ENCODE results near the gene RSPO3.

- TF ChIP-seq, protein P1, sequence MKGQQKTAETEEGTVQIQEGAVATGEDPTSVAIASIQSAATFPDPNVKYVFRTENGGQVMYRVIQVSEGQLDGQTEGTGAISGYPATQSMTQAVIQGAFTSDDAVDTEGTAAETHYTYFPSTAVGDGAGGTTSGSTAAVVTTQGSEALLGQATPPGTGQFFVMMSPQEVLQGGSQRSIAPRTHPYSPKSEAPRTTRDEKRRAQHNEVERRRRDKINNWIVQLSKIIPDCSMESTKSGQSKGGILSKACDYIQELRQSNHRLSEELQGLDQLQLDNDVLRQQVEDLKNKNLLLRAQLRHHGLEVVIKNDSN (IDR thresholded peaks at IDR 0.05; ENCODE audit: borderline replicate concordance, low read depth): no peak
- TF ChIP-seq, protein P2, sequence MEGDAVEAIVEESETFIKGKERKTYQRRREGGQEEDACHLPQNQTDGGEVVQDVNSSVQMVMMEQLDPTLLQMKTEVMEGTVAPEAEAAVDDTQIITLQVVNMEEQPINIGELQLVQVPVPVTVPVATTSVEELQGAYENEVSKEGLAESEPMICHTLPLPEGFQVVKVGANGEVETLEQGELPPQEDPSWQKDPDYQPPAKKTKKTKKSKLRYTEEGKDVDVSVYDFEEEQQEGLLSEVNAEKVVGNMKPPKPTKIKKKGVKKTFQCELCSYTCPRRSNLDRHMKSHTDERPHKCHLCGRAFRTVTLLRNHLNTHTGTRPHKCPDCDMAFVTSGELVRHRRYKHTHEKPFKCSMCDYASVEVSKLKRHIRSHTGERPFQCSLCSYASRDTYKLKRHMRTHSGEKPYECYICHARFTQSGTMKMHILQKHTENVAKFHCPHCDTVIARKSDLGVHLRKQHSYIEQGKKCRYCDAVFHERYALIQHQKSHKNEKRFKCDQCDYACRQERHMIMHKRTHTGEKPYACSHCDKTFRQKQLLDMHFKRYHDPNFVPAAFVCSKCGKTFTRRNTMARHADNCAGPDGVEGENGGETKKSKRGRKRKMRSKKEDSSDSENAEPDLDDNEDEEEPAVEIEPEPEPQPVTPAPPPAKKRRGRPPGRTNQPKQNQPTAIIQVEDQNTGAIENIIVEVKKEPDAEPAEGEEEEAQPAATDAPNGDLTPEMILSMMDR (IDR thresholded peaks at IDR 0.05): no peak
- TF ChIP-seq SIN3A (IDR thresholded peaks at IDR 0.05; ENCODE audit: borderline replicate concordance, low read depth, low read length): no peak
- TF ChIP-seq RCOR1 (IDR thresholded peaks at IDR 0.05; ENCODE audit: low read length): no peak
- TF ChIP-seq RFX5 (IDR thresholded peaks at IDR 0.05; ENCODE audit: low read length): no peak
- no peak for TF ChIP-seq CHD2 (IDR thresholded peaks at IDR 0.05; ENCODE audit: low read length, partially characterized antibody)
- TF ChIP-seq, protein P3, sequence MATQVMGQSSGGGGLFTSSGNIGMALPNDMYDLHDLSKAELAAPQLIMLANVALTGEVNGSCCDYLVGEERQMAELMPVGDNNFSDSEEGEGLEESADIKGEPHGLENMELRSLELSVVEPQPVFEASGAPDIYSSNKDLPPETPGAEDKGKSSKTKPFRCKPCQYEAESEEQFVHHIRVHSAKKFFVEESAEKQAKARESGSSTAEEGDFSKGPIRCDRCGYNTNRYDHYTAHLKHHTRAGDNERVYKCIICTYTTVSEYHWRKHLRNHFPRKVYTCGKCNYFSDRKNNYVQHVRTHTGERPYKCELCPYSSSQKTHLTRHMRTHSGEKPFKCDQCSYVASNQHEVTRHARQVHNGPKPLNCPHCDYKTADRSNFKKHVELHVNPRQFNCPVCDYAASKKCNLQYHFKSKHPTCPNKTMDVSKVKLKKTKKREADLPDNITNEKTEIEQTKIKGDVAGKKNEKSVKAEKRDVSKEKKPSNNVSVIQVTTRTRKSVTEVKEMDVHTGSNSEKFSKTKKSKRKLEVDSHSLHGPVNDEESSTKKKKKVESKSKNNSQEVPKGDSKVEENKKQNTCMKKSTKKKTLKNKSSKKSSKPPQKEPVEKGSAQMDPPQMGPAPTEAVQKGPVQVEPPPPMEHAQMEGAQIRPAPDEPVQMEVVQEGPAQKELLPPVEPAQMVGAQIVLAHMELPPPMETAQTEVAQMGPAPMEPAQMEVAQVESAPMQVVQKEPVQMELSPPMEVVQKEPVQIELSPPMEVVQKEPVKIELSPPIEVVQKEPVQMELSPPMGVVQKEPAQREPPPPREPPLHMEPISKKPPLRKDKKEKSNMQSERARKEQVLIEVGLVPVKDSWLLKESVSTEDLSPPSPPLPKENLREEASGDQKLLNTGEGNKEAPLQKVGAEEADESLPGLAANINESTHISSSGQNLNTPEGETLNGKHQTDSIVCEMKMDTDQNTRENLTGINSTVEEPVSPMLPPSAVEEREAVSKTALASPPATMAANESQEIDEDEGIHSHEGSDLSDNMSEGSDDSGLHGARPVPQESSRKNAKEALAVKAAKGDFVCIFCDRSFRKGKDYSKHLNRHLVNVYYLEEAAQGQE (IDR thresholded peaks at IDR 0.05; ENCODE audit: low read depth, low read length): no peak
- no peak for TF ChIP-seq YY1 (IDR thresholded peaks at IDR 0.05; ENCODE audit: low read depth)
These were observed 38.8 kb upstream of the RSPO3 start for GRCh38 chr6:127079681-127080080.
